Stomach (tissue), 9 donors: ENCODE results near the gene GBX2. TPM values are rescaled to one million over a fixed set of nuclear protein-coding genes. Genes with fewer than 3 reads are reported as not detected.

Source experiments
- DNase-seq, 2 donors: peaks; one replicate each; pipeline versions ENCODE4 v3.0.0 to v3.0.0-alpha.2; 2013 to 2019
- H3K27ac ChIP-seq, 5 donors: fragments of 200-600 bp in 4 of 5; sonication (generic) in 4 of 5; one replicate each; pipeline ENCODE4 v1.5.1; 2013 to 2019; ENCODE audit warnings: mild to moderate bottlenecking in 1 of 5, moderate library complexity in 1 of 5
- H3K27me3 ChIP-seq, 3 donors: fragments of 200-600 bp; sonication (generic); one replicate each; pipeline ENCODE4 v1.5.1; 2017 to 2019; ENCODE audit warnings: mixed run types in 1 of 3
- H3K36me3 ChIP-seq, 4 donors: fragments of 200-600 bp; sonication (generic); 1 replicate in 3 of 4; 2 replicates in 1 of 4; pipeline ENCODE4 v1.5.1; 2016 to 2019
- H3K4me1 ChIP-seq, 4 donors: fragments of 200-600 bp; sonication (generic); one replicate each; pipeline ENCODE4 v1.5.1; 2016 to 2019
- H3K4me3 ChIP-seq, 4 donors: fragments of 200-600 bp; sonication (generic) in 3 of 4; one replicate each; pipeline ENCODE4 v1.5.1; 2016 to 2019; ENCODE audit warnings: mild to moderate bottlenecking in 1 of 4
- H3K9me3 ChIP-seq, 4 donors: fragments of 200-600 bp; sonication (generic); one replicate each; pipeline ENCODE4 v1.5.1; 2016 to 2019
- CTCF ChIP-seq, 7 experiments: fragments of 450-650 bp in 4 of 7; fragments of 200-600 bp in 3 of 7; sonication (generic) in 3 of 7; IDR thresholded peaks; one replicate each; pipeline ENCODE4 v1.5.1; 2016 to 2019; ENCODE audit warnings: antibody characterized with exemption in 7 of 7, control low read depth in 2 of 7, mild to moderate bottlenecking in 1 of 7
- EP300 ChIP-seq: sonication (generic); formaldehyde crosslinking; IDR thresholded peaks from one replicate; pipeline ENCODE4 v1.6.1; 2017; ENCODE audit warnings: antibody characterized with exemption
- POLR2A ChIP-seq, 4 donors: fragments of 450-650 bp; IDR thresholded peaks; one replicate each; pipeline ENCODE4 v1.6.1; 2016; ENCODE audit warnings: antibody characterized with exemption in 4 of 4, control low read depth in 2 of 4, mild to moderate bottlenecking in 1 of 4, moderate library complexity in 1 of 4
- POLR2AphosphoS5 ChIP-seq, 3 donors: sonication (generic); formaldehyde crosslinking; IDR thresholded peaks; one replicate each; pipeline ENCODE4 v1.6.1; 2016; ENCODE audit warnings: antibody characterized with exemption in 3 of 3
- WGBS, 5 donors: extraction: QIAGEN DNeasy Blood & Tissue Kit in 3 of 5; methylation state at CpG; one replicate each; pipeline versions ENCODE4 v1.1.5 to v1.1.7; 2013 to 2018; 5-methylcytosine and 5-hydroxymethylcytosine counted together
- intact Hi-C: fragments of 100-400 bp; cut with DNase I; formaldehyde crosslinking; loops from one replicate; pipeline ENCODE4 v1.15.1; 2023; ENCODE audit warnings: low total_unique reads
- polyA plus RNA-seq, 3 donors: library from polyadenylated mRNA; stranded (reverse); fragments of 200-250 nt; gene quantifications; one replicate each; pipeline ENCODE4 v1.2.3, GENCODE V29; 2013
- total RNA-seq, 5 donors: library from RNA; depleted of rRNA; stranded (reverse); fragments of >200 nt; gene quantifications; one replicate each; pipeline versions ENCODE4 v1.1.0 to v1.2.3, GENCODE V29; 2014 to 2016
- donor health status: healthy with polysubstance abuse.
- donor health status: Bipolar disorder and iron deficiency.
- donor health status: healthy.

The GBX2 gene
- total and polyA plus RNA-seq, 8 donors: 0.55 TPM; not detected in 7

- no peaks in the 10 kb centered on the region for H3K4me1 ChIP-seq
- H3K4me3 ChIP-seq: no peak overlapping the region
- H3K36me3 ChIP-seq: no peaks in the 10 kb centered on the region
- intact Hi-C loops: no loop called here
- WGBS, 5 donors: 72 to 77% (median 75%) methylated on average over 2 of the region's 2 CpGs
- H3K9me3 ChIP-seq: peaks cover 0 to 22% (median 20%) of the 10 kb centered on the region in 4 donors
- H3K27me3 ChIP-seq: peaks cover 0 to 30% (median 8%) of the 10 kb centered on the region in 3 donors
- no peak for DNase-seq
- TF ChIP-seq POLR2A (IDR thresholded peaks at IDR 0.05) (no peak), CTCF (IDR thresholded peaks at IDR 0.05) (no peak), POLR2AphosphoS5 (IDR thresholded peaks at IDR 0.05) (no peak), EP300 (no peak)
- H3K27ac ChIP-seq: no peak overlapping the region
Measured at GRCh38 chr2:236205867-236206645, 37.9 kb upstream of the GBX2 start.

GRCh38 chr2:236204953-236205352 lies 36.8 kb upstream of the GBX2 start:
- no peak overlapping the region for H3K4me3 ChIP-seq
- TF ChIP-seq POLR2AphosphoS5 (IDR thresholded peaks at IDR 0.05) (no peak), CTCF (IDR thresholded peaks at IDR 0.05) (no peak), POLR2A (IDR thresholded peaks at IDR 0.05) (no peak), EP300 (no peak)

GRCh38 chr2:236200378-236200777 lies 32.2 kb upstream of the GBX2 start:
- 52 to 63% (median 57%) methylated on average over 7 of the region's 7 CpGs for WGBS, 5 donors
- Histone ChIP-seq H3K4me3 (no peak overlapping the region), H3K27ac (no peak overlapping the region), H3K9me3 (peaks cover 0 to 13% (median 6%) of the 10 kb centered on the region in 4 donors), H3K36me3 (no peaks in the 10 kb centered on the region), H3K27me3 (peaks cover 0 to 15% (median 0%) of the 10 kb centered on the region in 3 donors), H3K4me1 (no peaks in the 10 kb centered on the region)
- intact Hi-C loops: no loop called here
- TF ChIP-seq CTCF (IDR thresholded peaks at IDR 0.05) (no peak), EP300 (no peak), POLR2A (IDR thresholded peaks at IDR 0.05) (no peak), POLR2AphosphoS5 (IDR thresholded peaks at IDR 0.05) (no peak)
- no peak for DNase-seq

More at GRCh38 chr2:236204953-236205352, 36.8 kb upstream of the GBX2 start:
- Histone ChIP-seq H3K4me1 (no peaks in the 10 kb centered on the region), H3K27me3 (peaks cover 0 to 22% (median 8%) of the 10 kb centered on the region in 3 donors), H3K27ac (no peak overlapping the region), H3K36me3 (no peaks in the 10 kb centered on the region), H3K9me3 (peaks cover 0 to 22% (median 20%) of the 10 kb centered on the region in 4 donors)
- no peak for DNase-seq
- 81 to 96% (median 90%) methylated on average over 5 of the region's 5 CpGs for WGBS, 5 donors
- intact Hi-C loops: no loop called here

- H3K4me1 ChIP-seq: no peaks in the 10 kb centered on the region
- no peak for DNase-seq
- WGBS, 5 donors: 69 to 82% (median 81%) methylated on average over 6 to 7 of the region's 7 CpGs
Measured at GRCh38 chr2:236196366-236196765, 28.2 kb upstream of the GBX2 start.

More at GRCh38 chr2:236196366-236196765, 28.2 kb upstream of the GBX2 start:
- Histone ChIP-seq H3K36me3 (no peaks in the 10 kb centered on the region), H3K27ac (no peak overlapping the region), H3K9me3 (peaks cover 0 to 7% (median 0%) of the 10 kb centered on the region in 4 donors), H3K4me3 (no peak overlapping the region), H3K27me3 (no peaks in the 10 kb centered on the region)
- intact Hi-C loops: no loop called here
- TF ChIP-seq POLR2A (IDR thresholded peaks at IDR 0.05) (no peak), POLR2AphosphoS5 (IDR thresholded peaks at IDR 0.05) (no peak), CTCF (IDR thresholded peaks at IDR 0.05) (no peak), EP300 (no peak)
